GM12801 (cell line): Measurements from ENCODE around the gene SYT14.

Experiments
- TF ChIP-seq, protein P1 (sequence below): IDR thresholded peaks from one replicate; pipeline ENCODE4 v1.5.1; 2011; ENCODE audit warnings: control low read depth; ENCODE audit not compliant: insufficient read length; ENCODE audit errors: extremely low read depth

The SYT14 gene

DNA sequence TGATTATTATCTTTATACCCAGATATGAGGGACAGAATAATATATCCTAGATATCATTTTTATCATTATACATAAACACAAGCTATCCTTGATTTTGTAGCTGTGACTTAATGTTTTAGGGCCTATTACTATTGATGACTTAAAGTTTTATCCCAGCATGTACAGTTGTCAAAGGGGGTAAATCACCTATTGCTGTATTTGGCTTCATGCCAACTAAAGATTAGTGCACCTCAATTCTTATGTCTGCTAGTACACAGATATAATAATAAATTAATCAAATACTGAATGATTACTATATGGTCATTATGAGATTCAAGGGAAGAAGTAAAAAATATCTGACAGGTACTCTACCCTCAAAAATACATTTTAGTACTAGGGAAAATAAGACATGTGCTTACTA lies 84.0 kb downstream of the SYT14 start:
- TF ChIP-seq, protein P1, sequence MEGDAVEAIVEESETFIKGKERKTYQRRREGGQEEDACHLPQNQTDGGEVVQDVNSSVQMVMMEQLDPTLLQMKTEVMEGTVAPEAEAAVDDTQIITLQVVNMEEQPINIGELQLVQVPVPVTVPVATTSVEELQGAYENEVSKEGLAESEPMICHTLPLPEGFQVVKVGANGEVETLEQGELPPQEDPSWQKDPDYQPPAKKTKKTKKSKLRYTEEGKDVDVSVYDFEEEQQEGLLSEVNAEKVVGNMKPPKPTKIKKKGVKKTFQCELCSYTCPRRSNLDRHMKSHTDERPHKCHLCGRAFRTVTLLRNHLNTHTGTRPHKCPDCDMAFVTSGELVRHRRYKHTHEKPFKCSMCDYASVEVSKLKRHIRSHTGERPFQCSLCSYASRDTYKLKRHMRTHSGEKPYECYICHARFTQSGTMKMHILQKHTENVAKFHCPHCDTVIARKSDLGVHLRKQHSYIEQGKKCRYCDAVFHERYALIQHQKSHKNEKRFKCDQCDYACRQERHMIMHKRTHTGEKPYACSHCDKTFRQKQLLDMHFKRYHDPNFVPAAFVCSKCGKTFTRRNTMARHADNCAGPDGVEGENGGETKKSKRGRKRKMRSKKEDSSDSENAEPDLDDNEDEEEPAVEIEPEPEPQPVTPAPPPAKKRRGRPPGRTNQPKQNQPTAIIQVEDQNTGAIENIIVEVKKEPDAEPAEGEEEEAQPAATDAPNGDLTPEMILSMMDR = no peak

- TF ChIP-seq, protein P1 = no peak
These were observed 86.3 kb downstream of the SYT14 start for GRCh38 chr1:210024282-210024681.

DNA sequence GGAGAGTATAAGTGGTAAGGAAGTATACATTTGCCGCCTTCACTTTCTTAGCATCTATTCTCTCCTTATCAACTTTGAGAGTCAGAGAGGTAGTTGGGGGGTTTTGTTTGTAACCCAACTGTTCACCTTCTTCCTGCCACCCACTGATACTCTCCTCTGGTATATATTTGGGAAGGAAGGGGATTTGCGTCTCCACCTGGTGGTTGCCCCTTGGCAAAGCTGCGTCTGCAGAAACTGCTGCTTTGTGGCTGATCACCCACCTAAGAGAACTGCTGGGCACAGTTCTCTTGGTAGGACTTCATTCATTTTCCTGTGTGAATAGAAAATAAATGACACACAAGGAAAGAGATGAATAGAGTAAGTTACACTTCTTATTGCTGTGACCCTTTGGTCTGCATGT lies 87.0 kb downstream of the SYT14 start:
- TF ChIP-seq, protein P1 = no peak

- TF ChIP-seq, protein P1 = no peak
These were observed 87.9 kb downstream of the SYT14 start for GRCh38 chr1:210025870-210026269.

DNA sequence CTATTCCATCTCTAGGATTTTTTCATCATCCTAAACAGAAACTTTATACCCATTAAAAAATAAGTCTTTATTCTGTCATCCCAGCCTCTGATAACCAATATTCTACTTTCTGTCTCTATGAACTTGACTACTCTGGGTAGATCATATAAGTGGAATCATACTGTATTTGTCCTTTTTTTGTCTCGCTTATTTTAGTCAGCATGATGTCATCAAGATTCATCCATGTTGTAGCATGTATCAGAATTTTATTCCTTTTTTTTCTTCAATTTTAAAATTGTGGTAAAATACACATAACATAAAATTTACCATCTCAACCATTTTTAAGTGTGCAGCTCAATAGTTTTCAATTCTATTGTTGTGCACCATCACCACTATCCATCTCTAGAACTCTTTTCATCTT lies 90.0 kb downstream of the SYT14 start:
- TF ChIP-seq, protein P1 = no peak

- TF ChIP-seq, protein P1 = no peak
These were observed 93.5 kb downstream of the SYT14 start for GRCh38 chr1:210031473-210031872.

GRCh38 chr1:210043058-210043457 lies 105.0 kb downstream of the SYT14 start:
- TF ChIP-seq, protein P1 = no peak

- TF ChIP-seq, protein P1 = no peak
These were observed 111.6 kb downstream of the SYT14 start for GRCh38 chr1:210049616-210050015.
